Keratinocyte (primary cell): ENCODE data around the gene OR6K2. TPM values are rescaled to one million over a fixed set of nuclear protein-coding genes. Genes with fewer than 3 reads are reported as not detected.

ENCODE experiments used
- DNase-seq: peaks from one replicate; pipeline ENCODE4 v3.0.0-alpha.2; 2011; ENCODE audit warnings: low read depth, missing footprints, low spot score
- FAIRE-seq: peaks from 2 replicates; lab custom pipeline; 2011; peaks lifted over from hg19 to GRCh38; lab: Jason Lieb, UNC
- H2AFZ ChIP-seq: 2 replicates; pipeline ENCODE4 v1.6.0; 2012; ENCODE audit warnings: low read length, control low read depth, inconsistent platforms; ENCODE audit not compliant: control insufficient read depth
- H3K27ac ChIP-seq: 2 replicates; pipeline ENCODE4 v1.5.1; 2011; ENCODE audit warnings: low read length; ENCODE audit not compliant: control insufficient read depth, insufficient read depth
- H3K27me3 ChIP-seq: 3 replicates; pipeline ENCODE4 v1.6.0; 2011; ENCODE audit warnings: low read length; ENCODE audit not compliant: control insufficient read depth, insufficient read depth; ENCODE audit errors: extremely low read depth
- H3K36me3 ChIP-seq, 2 experiments: 2 replicates in 1 of 2; 3 replicates in 1 of 2; pipeline ENCODE4 v1.5.1; 2011; ENCODE audit warnings: low read length in 2 of 2, mild to moderate bottlenecking in 1 of 2; ENCODE audit not compliant: control insufficient read depth in 2 of 2, insufficient read depth in 2 of 2; ENCODE audit errors: extremely low read depth in 1 of 2
- H3K4me1 ChIP-seq: 3 replicates; pipeline ENCODE4 v1.5.1; 2011; ENCODE audit warnings: low read length; ENCODE audit not compliant: control insufficient read depth, insufficient read depth; ENCODE audit errors: extremely low read depth
- H3K4me2 ChIP-seq: 3 replicates; pipeline ENCODE4 v1.6.0; 2011; ENCODE audit warnings: low read depth, low read length; ENCODE audit not compliant: control insufficient read depth, insufficient read depth; ENCODE audit errors: extremely low read depth
- H3K4me3 ChIP-seq, 3 experiments: fragments of 200-600 bp in 1 of 3; sonication (generic) in 1 of 3; 2 replicates in 2 of 3; 3 replicates in 1 of 3; pipeline ENCODE4 v1.5.1; 2011 to 2016; ENCODE audit warnings: low read length in 3 of 3, mild to moderate bottlenecking in 3 of 3, control low read depth in 2 of 3, inconsistent platforms in 1 of 3, low read depth in 1 of 3, mixed read lengths in 1 of 3, mixed run types in 1 of 3, moderate library complexity in 1 of 3; ENCODE audit not compliant: control insufficient read depth in 2 of 3, insufficient read depth in 2 of 3; ENCODE audit errors: extremely low read depth in 1 of 3
- H3K79me2 ChIP-seq: 2 replicates; pipeline ENCODE4 v1.6.0; 2012; ENCODE audit warnings: low read length; ENCODE audit not compliant: control insufficient read depth, insufficient read depth
- H3K9ac ChIP-seq: 3 replicates; pipeline ENCODE4 v1.6.0; 2011; ENCODE audit warnings: low read length; ENCODE audit not compliant: control insufficient read depth, insufficient read depth; ENCODE audit errors: extremely low read depth
- H3K9me1 ChIP-seq: 3 replicates; pipeline ENCODE4 v1.6.0; 2011; ENCODE audit warnings: low read length; ENCODE audit not compliant: control insufficient read depth, insufficient read depth; ENCODE audit errors: extremely low read depth
- H3K9me3 ChIP-seq: 2 replicates; pipeline ENCODE4 v1.5.1; 2012; ENCODE audit warnings: low read depth, low read length; ENCODE audit not compliant: control insufficient read depth
- H4K20me1 ChIP-seq: 3 replicates; pipeline ENCODE4 v1.6.0; 2011; ENCODE audit warnings: low read length; ENCODE audit not compliant: control insufficient read depth, insufficient read depth; ENCODE audit errors: extremely low read depth
- CTCF ChIP-seq, 3 experiments: IDR thresholded peaks in 1 of 3; conservative IDR thresholded peaks in 1 of 3; optimal IDR thresholded peaks in 1 of 3; 2 replicates in 2 of 3; 3 replicates in 1 of 3; pipeline versions ENCODE3 to v1.5.1; 2011; ENCODE audit warnings: low read length in 3 of 3, mild to moderate bottlenecking in 3 of 3, moderate library complexity in 2 of 3, control low read depth in 1 of 3, inconsistent platforms in 1 of 3; ENCODE audit not compliant: insufficient read depth in 2 of 3; ENCODE audit errors: extremely low read depth in 1 of 3
- EZH2 ChIP-seq: IDR thresholded peaks from one replicate; pipeline ENCODE4 v1.6.1; 2012; ENCODE audit warnings: inconsistent platforms, mild to moderate bottlenecking, low read length, moderate library complexity
- dilution Hi-C: fragments of 300-500 bp; cut with MboI; formaldehyde crosslinking; loops from one replicate; pipeline ENCODE4 v1.7.0; 2020; ENCODE audit warnings: low sequenced_read_pairs; ENCODE audit not compliant: extremely low pct_ligation_motif_present
- polyA plus RNA-seq, 5 experiments: library from polyadenylated mRNA; depleted of rRNA in 3 of 5; stranded (reverse) in 3 of 5; stranded (forward) in 1 of 5; unstranded in 1 of 5; fragments of >200 nt; gene quantifications; 1 replicate in 1 of 5; 2 replicates in 3 of 5; 3 replicates in 1 of 5; pipeline versions ENCODE4 v1.2.1 to v1.2.3, GENCODE V29; 2011 to 2012; ENCODE audit warnings: missing spikeins in 2 of 5, low read depth in 1 of 5, low replicate concordance in 1 of 5

OR6K2 gene
- polyA plus RNA-seq, 1 donor (not counting 4 experiments of a cell fraction or from before 2014, with no cell fraction given) = not detected

DNA sequence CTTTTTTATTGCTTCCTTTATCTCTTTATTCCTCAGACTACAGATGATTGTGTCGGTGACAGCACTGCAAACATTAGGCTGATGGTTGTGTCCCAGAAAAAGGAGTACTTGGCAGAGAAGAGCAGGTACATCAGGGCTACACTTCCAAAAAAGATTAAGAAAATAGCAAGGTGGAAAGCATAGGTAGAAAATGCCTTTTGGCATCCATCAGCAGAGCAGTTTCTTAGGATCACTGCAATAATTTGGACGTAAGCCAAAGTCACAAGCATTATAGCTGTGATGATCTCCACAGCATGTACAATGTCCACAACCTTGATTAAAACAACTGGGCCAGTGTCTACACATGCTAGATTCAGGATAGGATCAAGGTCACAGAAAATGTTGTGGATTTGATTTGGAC lies 5.9 kb downstream of the OR6K2 start:
- Histone ChIP-seq H3K4me1 (no peaks in the 10 kb centered on the region), H3K27me3 (no peaks in the 10 kb centered on the region), H3K4me3 (no peak overlapping the region), H3K27ac (no peak overlapping the region), H2AFZ (no peak overlapping the region), H3K9me1 (no peaks in the 10 kb centered on the region), H3K4me2 (no peak overlapping the region), H3K79me2 (no peaks in the 10 kb centered on the region), H3K36me3 (no peaks in the 10 kb centered on the region), H4K20me1 (no peaks in the 10 kb centered on the region), H3K9me3 (no peaks in the 10 kb centered on the region), H3K9ac (no peak overlapping the region)
- TF ChIP-seq EZH2 (no peak), CTCF (optimal IDR thresholded peaks at IDR 0.05 in 1 of 3, IDR thresholded peaks at IDR 0.05 in 1 of 3, conservative IDR thresholded peaks at IDR 0.05 in 1 of 3; ENCODE audit: extremely low read depth in 1 of 3, insufficient read depth in 2 of 3, low read length in 3 of 3) (no peak)
- no peak for DNase-seq
- dilution Hi-C loops = no loop called here
- FAIRE-seq = no peak

DNA sequence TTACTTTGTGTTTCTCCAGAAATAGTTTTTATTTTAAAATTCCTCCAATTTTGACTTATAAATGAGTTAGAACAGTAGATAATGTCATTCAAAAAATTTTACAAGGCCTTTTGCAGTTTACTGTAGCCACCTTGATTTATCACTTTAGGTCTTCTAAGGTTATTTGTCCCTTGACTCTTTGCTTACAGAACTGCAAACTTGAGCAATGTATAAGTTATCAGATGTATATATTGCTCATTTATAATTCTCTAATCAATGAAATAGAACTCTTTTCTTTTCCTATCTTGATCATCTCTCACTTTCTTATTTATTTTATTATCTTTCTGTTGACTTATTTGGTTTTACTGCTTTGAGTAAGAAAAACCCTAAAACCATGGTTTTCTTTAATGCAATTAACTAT lies 8.1 kb downstream of the OR6K2 start:
- dilution Hi-C loops = no loop called here
- FAIRE-seq = no peak
- no peaks in the 10 kb centered on the region for H3K27me3 ChIP-seq

More for the DNA sequence above, 8.1 kb downstream of the OR6K2 start:
- no peak for TF ChIP-seq EZH2
- no peak for TF ChIP-seq CTCF (optimal IDR thresholded peaks at IDR 0.05 in 1 of 3, IDR thresholded peaks at IDR 0.05 in 1 of 3, conservative IDR thresholded peaks at IDR 0.05 in 1 of 3; ENCODE audit: extremely low read depth in 1 of 3, insufficient read depth in 2 of 3, low read length in 3 of 3)
- Histone ChIP-seq H3K9ac (no peak overlapping the region), H3K4me1 (no peaks in the 10 kb centered on the region), H3K27ac (no peak overlapping the region), H3K4me3 (no peak overlapping the region), H3K4me2 (no peak overlapping the region), H3K9me1 (no peaks in the 10 kb centered on the region), H3K9me3 (no peaks in the 10 kb centered on the region), H4K20me1 (no peaks in the 10 kb centered on the region), H3K79me2 (no peaks in the 10 kb centered on the region), H3K36me3 (no peaks in the 10 kb centered on the region), H2AFZ (no peak overlapping the region)
- no peak for DNase-seq
